ENCODE data around the gene TUBB6. TPM values are rescaled to one million over a fixed set of nuclear protein-coding genes. Genes with fewer than 3 reads are reported as not detected.
A peak's percentile ranks its signal among the peaks of the same experiment; 100 is the strongest.

Gene TUBB6
- total and polyA plus RNA-seq, 2 of the 13 experiments (the other 11 are each of a cell fraction or from before 2014, with no cell fraction given), result 9.9 to 28.6 TPM

- TF ChIP-seq SNAPC2 (CRISPR knock-in tag; IDR thresholded peaks at IDR 0.05), result no peak
- no peak for TF ChIP-seq RBM39 (IDR thresholded peaks at IDR 0.05; ENCODE audit: low read depth, low read length, poor library complexity, severe bottlenecking)
- TF ChIP-seq BCL3 (CRISPR knock-in tag; IDR thresholded peaks at IDR 0.05), result no peak
- TF ChIP-seq HIC2 (CRISPR knock-in tag; IDR thresholded peaks at IDR 0.05; ENCODE audit: low read depth), result no peak
- TF ChIP-seq RFXAP (CRISPR knock-in tag; IDR thresholded peaks at IDR 0.05; ENCODE audit: borderline replicate concordance), result no peak
- TF ChIP-seq CBFB (CRISPR knock-in tag; IDR thresholded peaks at IDR 0.05), result peak; percentile 99
- no peak for TF ChIP-seq YY1 (IDR thresholded peaks at IDR 0.05; ENCODE audit: insufficient read depth, insufficient replicate concordance, low read depth, low read length)
- peak; percentile 47; the same call in 1 of the 3 replicates for TF ChIP-seq MXI1 (IDR thresholded peaks at IDR 0.05; ENCODE audit: borderline replicate concordance, low read depth, low read length)
- TF ChIP-seq HNRNPL (IDR thresholded peaks at IDR 0.05; ENCODE audit: low read depth, low read length), result no peak
- TF ChIP-seq CTCF (CRISPR knock-in tag; IDR thresholded peaks at IDR 0.05), result no peak
- TF ChIP-seq ZBTB7B (CRISPR knock-in tag; IDR thresholded peaks at IDR 0.05), result no peak
- no peak for TF ChIP-seq ZXDC (CRISPR knock-in tag; IDR thresholded peaks at IDR 0.05)
- TF ChIP-seq GMEB1 (CRISPR knock-in tag; IDR thresholded peaks at IDR 0.05; ENCODE audit: borderline replicate concordance), result no peak
- TF ChIP-seq ZNF850 (CRISPR knock-in tag; conservative IDR thresholded peaks at IDR 0.05), result no peak
- TF ChIP-seq ZNF83 (CRISPR knock-in tag; IDR thresholded peaks at IDR 0.05; ENCODE audit: borderline replicate concordance), result no peak
- TF ChIP-seq TBX2 (CRISPR knock-in tag; IDR thresholded peaks at IDR 0.05; ENCODE audit: borderline replicate concordance), result peak; percentile 82
- TF ChIP-seq ZNF563 (CRISPR knock-in tag; IDR thresholded peaks at IDR 0.05), result no peak
- TF ChIP-seq MYNN (CRISPR knock-in tag; IDR thresholded peaks at IDR 0.05; ENCODE audit: low read depth), result no peak
- no peak for TF ChIP-seq TP53 (CRISPR knock-in tag; conservative IDR thresholded peaks at IDR 0.05)
- TF ChIP-seq HNRNPK (IDR thresholded peaks at IDR 0.05; ENCODE audit: low read depth, low read length, poor library complexity, severe bottlenecking), result no peak
- no peak for TF ChIP-seq ZNF749 (CRISPR knock-in tag; IDR thresholded peaks at IDR 0.05; ENCODE audit: borderline replicate concordance)
These were observed 28.8 kb downstream of the TUBB6 start (continued) for GRCh38 chr18:12336887-12337286.

All from HepG2 (cell line).